PC-9 (cell line): ENCODE data around the gene WDR37. TPM values are rescaled to one million over a fixed set of nuclear protein-coding genes. Genes with fewer than 3 reads are reported as not detected.

Experiments used
- BruUV-seq: library from RNA; stranded (reverse); fragments of 400-500 nt; replicated peaks from 2 replicates; lab custom pipeline; 2021; lab: Mats Ljungman, UMichigan
- CTCF ChIA-PET: fragments of 300-600 bp; sonication (Branson Sonifier 250); formaldehyde crosslinking; loops from one replicate; lab custom pipeline; 2022; ENCODE audit warnings: antibody characterized with exemption; lab: Charles Lee
- POLR2A ChIA-PET: fragments of 300-600 bp; sonication (Branson Sonifier 250); formaldehyde crosslinking; loops from one replicate; lab custom pipeline; 2022; ENCODE audit warnings: antibody characterized with exemption; ENCODE audit not compliant: unreplicated experiment; lab: Charles Lee
- DNase-seq, 2 experiments: peaks; one replicate each; pipeline versions ENCODE4 v3.0.0 to v3.0.0-alpha.2; 2015 to 2022; ENCODE audit warnings: mixed read lengths in 1 of 2
- H2AFZ ChIP-seq: fragments of 200-600 bp; sonication (generic); 2 replicates; pipeline ENCODE4 v1.8.1; 2017; ENCODE audit warnings: antibody characterized with exemption
- H3F3A ChIP-seq: fragments of 200-600 bp; sonication (generic); 2 replicates; pipeline ENCODE4 v1.8.1; 2017; ENCODE audit warnings: antibody characterized with exemption, mild to moderate bottlenecking, low read depth; ENCODE audit not compliant: insufficient read depth
- H3K27ac ChIP-seq: fragments of 200-600 bp; sonication (generic); 2 replicates; pipeline ENCODE4 v1.6.1; 2016; ENCODE audit warnings: mixed run types
- H3K27me3 ChIP-seq: fragments of 200-600 bp; sonication (generic); 2 replicates; pipeline ENCODE4 v1.6.1; 2016; ENCODE audit warnings: low read depth, mixed run types; ENCODE audit not compliant: insufficient read depth
- H3K36me3 ChIP-seq: fragments of 200-600 bp; sonication (generic); 2 replicates; pipeline ENCODE4 v1.6.1; 2016; ENCODE audit warnings: low read depth, mixed run types
- H3K4me1 ChIP-seq: fragments of 200-600 bp; sonication (generic); replicated peaks from 2 replicates; pipeline ENCODE4 v1.6.1; 2016; ENCODE audit warnings: mixed run types; ENCODE audit not compliant: insufficient read depth
- H3K4me2 ChIP-seq: fragments of 200-600 bp; sonication (generic); 2 replicates; pipeline ENCODE4 v1.6.1; 2017; ENCODE audit warnings: mixed run types
- H3K4me3 ChIP-seq: fragments of 200-600 bp; sonication (generic); 2 replicates; pipeline ENCODE4 v1.6.1; 2016; ENCODE audit warnings: mixed run types
- H3K79me2 ChIP-seq: fragments of 200-600 bp; sonication (generic); 2 replicates; pipeline ENCODE4 v1.6.1; 2017; ENCODE audit warnings: low read depth, mixed run types
- H3K9me2 ChIP-seq: fragments of 200-600 bp; sonication (generic); 2 replicates; pipeline ENCODE4 v1.8.1; 2017; ENCODE audit warnings: mild to moderate bottlenecking; ENCODE audit not compliant: insufficient read depth
- H3K9me3 ChIP-seq: fragments of 200-600 bp; sonication (generic); 2 replicates; pipeline ENCODE4 v1.8.1; 2016; ENCODE audit warnings: low read depth; ENCODE audit not compliant: insufficient read depth
- H4K20me1 ChIP-seq: fragments of 200-600 bp; sonication (generic); 2 replicates; pipeline ENCODE4 v1.8.1; 2017; ENCODE audit not compliant: insufficient read depth
- CTCF ChIP-seq: fragments of 200-600 bp; sonication (generic); conservative IDR thresholded peaks from 2 replicates; pipeline ENCODE4 v1.6.1; 2017; ENCODE audit warnings: mixed run types, antibody characterized with exemption, mild to moderate bottlenecking, moderate library complexity
- EZH2 ChIP-seq: fragments of 200-600 bp; sonication (generic); IDR thresholded peaks from 2 replicates; pipeline ENCODE4 v1.8.0; 2017; ENCODE audit warnings: antibody characterized with exemption, low read depth
- intact Hi-C: fragments of 100-400 bp; cut with micrococcal nuclease; formaldehyde crosslinking; loops from one replicate; pipeline ENCODE4 v1.10.0; 2022; ENCODE audit not compliant: unreplicated experiment
- total RNA-seq: library from RNA; stranded (reverse); gene quantifications from 2 replicates; pipeline ENCODE4 v1.2.3, GENCODE V29; 2021

The WDR37 gene
- total RNA-seq, 1 experiment from 2014 or later = 12.3 TPM

- Histone ChIP-seq H3K4me2 (no peak overlapping the region), H3K27ac (no peak overlapping the region), H2AFZ (no peak overlapping the region), H3F3A (no peaks in the 10 kb centered on the region), H3K79me2 (no peaks in the 10 kb centered on the region), H3K9me2 (no peaks in the 10 kb centered on the region), H4K20me1 (no peaks in the 10 kb centered on the region), H3K27me3 (peaks cover 97% of the 10 kb centered on the region), H3K36me3 (no peaks in the 10 kb centered on the region), H3K9me3 (no peaks in the 10 kb centered on the region), H3K4me3 (no peak overlapping the region), H3K4me1 (no peaks in the 10 kb centered on the region)
- no peak for DNase-seq
- CTCF ChIA-PET = no interaction called here
- TF ChIP-seq EZH2 (no peak), CTCF (no peak)
- intact Hi-C loops = no loop called here
- BruUV-seq = no TSS peak
- POLR2A ChIA-PET = no interaction called here
These were observed 115.4 kb downstream of the WDR37 start for GRCh38 chr10:1171586-1171985.

- Histone ChIP-seq H3K9me3 (no peaks in the 10 kb centered on the region), H3K79me2 (no peaks in the 10 kb centered on the region), H3K27ac (no peak overlapping the region), H3K4me2 (no peak overlapping the region), H3K9me2 (no peaks in the 10 kb centered on the region), H3K36me3 (no peaks in the 10 kb centered on the region), H3K27me3 (peaks cover 99% of the 10 kb centered on the region), H3F3A (no peaks in the 10 kb centered on the region), H3K4me3 (no peak overlapping the region), H2AFZ (no peak overlapping the region), H4K20me1 (no peaks in the 10 kb centered on the region), H3K4me1 (no peaks in the 10 kb centered on the region)
- no peak for DNase-seq
- BruUV-seq = no TSS peak
- ChIA-PET CTCF (no interaction called here), POLR2A (no interaction called here)
- intact Hi-C loops = no loop called here
- TF ChIP-seq CTCF = no peak
- no peak for TF ChIP-seq EZH2
These were observed 116.2 kb downstream of the WDR37 start for GRCh38 chr10:1172256-1172984.

DNA sequence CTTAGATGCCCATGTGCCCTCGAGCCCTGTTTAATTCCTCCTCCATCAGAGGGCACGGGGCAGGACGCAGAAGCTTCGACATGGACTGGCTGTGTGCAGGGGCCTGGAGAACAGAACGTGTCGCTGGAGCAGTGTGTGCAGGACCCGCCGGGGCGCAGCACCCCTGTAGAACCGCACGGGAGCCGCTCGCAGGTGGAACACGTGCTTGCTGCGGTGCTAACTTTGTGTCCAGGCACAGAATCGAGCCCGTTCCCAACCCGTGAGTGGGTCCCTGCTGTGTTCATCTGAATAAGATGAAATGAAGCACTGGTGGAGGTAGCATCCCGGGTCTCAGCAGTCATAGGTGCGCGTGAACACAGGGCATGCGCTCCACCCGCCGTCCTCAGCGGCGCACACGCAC, 116.9 kb downstream of the WDR37 start:
- no peaks in the 10 kb centered on the region for H4K20me1 ChIP-seq
- no peaks in the 10 kb centered on the region for H3F3A ChIP-seq
- no peak overlapping the region for H3K4me2 ChIP-seq
- no peaks in the 10 kb centered on the region for H3K9me3 ChIP-seq
- no TSS peak for BruUV-seq
- no peaks in the 10 kb centered on the region for H3K9me2 ChIP-seq
- H3K27me3 ChIP-seq = peaks cover 98% of the 10 kb centered on the region
- no peak overlapping the region for H3K27ac ChIP-seq
- no peaks in the 10 kb centered on the region for H3K79me2 ChIP-seq
- intact Hi-C loops = no loop called here
- no peak for DNase-seq
- H3K36me3 ChIP-seq = no peaks in the 10 kb centered on the region
- no peaks in the 10 kb centered on the region for H3K4me1 ChIP-seq
- H2AFZ ChIP-seq = no peak overlapping the region
- H3K4me3 ChIP-seq = no peak overlapping the region
- POLR2A ChIA-PET = no interaction called here
- TF ChIP-seq EZH2 (no peak), CTCF (no peak)
- CTCF ChIA-PET = no interaction called here
